ENCODE measurements around the gene PDE2A.

DNA sequence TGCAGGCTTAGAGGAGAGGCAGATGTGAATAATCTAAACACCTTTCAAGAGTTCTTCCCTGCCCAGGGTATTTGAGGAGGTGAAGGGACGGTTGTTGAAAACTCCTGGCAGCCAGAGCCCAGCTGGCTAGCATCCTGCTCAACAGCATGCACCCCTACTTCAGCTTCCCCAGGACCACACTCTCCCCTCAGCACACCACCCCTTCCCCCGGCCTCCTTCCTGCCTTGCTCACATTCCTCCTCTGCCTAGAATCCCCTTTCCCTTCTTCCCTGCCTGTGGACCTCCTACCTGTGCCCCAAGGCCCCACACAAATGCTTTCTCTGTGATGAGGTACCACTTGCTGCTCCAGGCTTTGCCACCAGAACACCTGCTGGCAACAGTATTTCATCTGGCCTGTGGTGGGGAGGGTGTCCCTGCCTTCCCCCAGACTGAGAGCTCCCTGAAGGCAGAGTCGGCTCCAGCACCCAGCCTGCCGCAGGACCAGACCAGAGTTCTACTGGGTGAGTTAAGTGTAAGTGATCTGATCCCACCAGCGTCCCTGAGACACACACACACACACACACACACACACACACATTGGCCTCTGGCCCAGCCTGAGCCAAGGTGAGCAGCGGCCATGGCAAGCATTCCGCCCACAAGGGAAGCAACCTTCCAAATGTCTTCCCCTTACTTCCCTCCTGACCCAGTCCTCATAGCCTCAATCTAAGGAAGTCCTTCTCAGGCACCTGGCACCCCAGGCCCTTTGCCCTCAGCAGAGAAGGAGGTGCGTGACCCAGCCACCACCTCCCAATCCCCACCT lies 79.5 kb downstream of the PDE2A start:
- TF ChIP-seq POLR2A (IDR thresholded peaks at IDR 0.05; ENCODE audit: low read length): no peak
- TF ChIP-seq EP300 (IDR thresholded peaks at IDR 0.05): no peak
- TF ChIP-seq, protein P1, sequence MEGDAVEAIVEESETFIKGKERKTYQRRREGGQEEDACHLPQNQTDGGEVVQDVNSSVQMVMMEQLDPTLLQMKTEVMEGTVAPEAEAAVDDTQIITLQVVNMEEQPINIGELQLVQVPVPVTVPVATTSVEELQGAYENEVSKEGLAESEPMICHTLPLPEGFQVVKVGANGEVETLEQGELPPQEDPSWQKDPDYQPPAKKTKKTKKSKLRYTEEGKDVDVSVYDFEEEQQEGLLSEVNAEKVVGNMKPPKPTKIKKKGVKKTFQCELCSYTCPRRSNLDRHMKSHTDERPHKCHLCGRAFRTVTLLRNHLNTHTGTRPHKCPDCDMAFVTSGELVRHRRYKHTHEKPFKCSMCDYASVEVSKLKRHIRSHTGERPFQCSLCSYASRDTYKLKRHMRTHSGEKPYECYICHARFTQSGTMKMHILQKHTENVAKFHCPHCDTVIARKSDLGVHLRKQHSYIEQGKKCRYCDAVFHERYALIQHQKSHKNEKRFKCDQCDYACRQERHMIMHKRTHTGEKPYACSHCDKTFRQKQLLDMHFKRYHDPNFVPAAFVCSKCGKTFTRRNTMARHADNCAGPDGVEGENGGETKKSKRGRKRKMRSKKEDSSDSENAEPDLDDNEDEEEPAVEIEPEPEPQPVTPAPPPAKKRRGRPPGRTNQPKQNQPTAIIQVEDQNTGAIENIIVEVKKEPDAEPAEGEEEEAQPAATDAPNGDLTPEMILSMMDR (IDR thresholded peaks at IDR 0.05): no peak
- TF ChIP-seq, protein P2, sequence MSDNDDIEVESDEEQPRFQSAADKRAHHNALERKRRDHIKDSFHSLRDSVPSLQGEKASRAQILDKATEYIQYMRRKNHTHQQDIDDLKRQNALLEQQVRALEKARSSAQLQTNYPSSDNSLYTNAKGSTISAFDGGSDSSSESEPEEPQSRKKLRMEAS (IDR thresholded peaks at IDR 0.05): no peak
- TF ChIP-seq JUNB (IDR thresholded peaks at IDR 0.05): no peak
- TF ChIP-seq NPAS2 (CRISPR knock-in tag; IDR thresholded peaks at IDR 0.05; ENCODE audit: borderline replicate concordance): no peak
- TF ChIP-seq, protein P3, sequence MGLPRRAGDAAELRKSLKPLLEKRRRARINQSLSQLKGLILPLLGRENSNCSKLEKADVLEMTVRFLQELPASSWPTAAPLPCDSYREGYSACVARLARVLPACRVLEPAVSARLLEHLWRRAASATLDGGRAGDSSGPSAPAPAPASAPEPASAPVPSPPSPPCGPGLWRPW (IDR thresholded peaks at IDR 0.05): no peak
- no peak for TF ChIP-seq SREBF2 (IDR thresholded peaks at IDR 0.05)

Measured in A549 (cell line).